Activated naive CD4-positive, alpha-beta T cell treated with anti-CD3 and anti-CD28 coated beads for 36 hours (primary cell): ENCODE results near the gene ATXN1L. TPM values are rescaled to one million over a fixed set of nuclear protein-coding genes. Genes with fewer than 3 reads are reported as not detected.
"Not testable (repeated sequence)": the region's sequence is repeated elsewhere in the genome, so short reads cannot be mapped to it uniquely, and the experiment has no call there.

Experiments used
- CTCF ChIA-PET: fragments of 350-600 bp; sonication (Branson Sonifier 250); formaldehyde crosslinking; loops from one replicate; lab custom pipeline; 2021; ENCODE audit warnings: antibody characterized with exemption; lab: Charles Lee
- DNase-seq: peaks from one replicate; pipeline ENCODE4 v3.0.0-alpha.2; 2020
- H3K27ac Mint-ChIP-seq: one replicate; pipeline ENCODE4 v1.8.0; 2021; ENCODE audit warnings: mild to moderate bottlenecking, mixed read lengths
- H3K27me3 Mint-ChIP-seq: one replicate; pipeline ENCODE4 v1.8.0; 2021; ENCODE audit warnings: low read depth, mixed read lengths
- H3K36me3 Mint-ChIP-seq: one replicate; pipeline ENCODE4 v1.8.0; 2021; ENCODE audit warnings: low read depth, mixed read lengths
- H3K4me1 Mint-ChIP-seq: one replicate; pipeline ENCODE4 v1.8.0; 2021; ENCODE audit warnings: low read depth, mixed read lengths
- H3K4me3 Mint-ChIP-seq: one replicate; pipeline ENCODE4 v1.8.0; 2021; ENCODE audit warnings: mild to moderate bottlenecking, moderate library complexity, mixed read lengths
- H3K9me3 Mint-ChIP-seq: one replicate; pipeline ENCODE4 v1.8.0; 2021; ENCODE audit warnings: mixed read lengths
- intact Hi-C: fragments of 100-400 bp; cut with micrococcal nuclease; formaldehyde crosslinking; loops from one replicate; pipeline ENCODE4 v1.15.1; 2023
- total RNA-seq, 2 experiments: library from RNA; stranded (reverse); gene quantifications; one replicate each; pipeline ENCODE4 v1.2.3, GENCODE V29; 2021

ATXN1L gene
- total RNA-seq, 2 experiments from 2014 or later: 11.3 to 11.9 TPM

- Mint-ChIP-seq H3K27me3 (no peaks in the 10 kb centered on the region), H3K4me3 (peak overlapping the region; percentile 77), H3K9me3 (no peaks in the 10 kb centered on the region), H3K36me3 (peaks cover 11% of the 10 kb centered on the region), H3K4me1 (peaks cover 43% of the 10 kb centered on the region), H3K27ac (peak overlapping the region; percentile 70)
- DNase-seq: no peak
- intact Hi-C loops: loop anchor here (10.0 kb wide), 1 partner anchor 412 kb away; the partner anchor contains the start of gene ZNF19
- CTCF ChIA-PET: interaction anchor here (0.7 to 1.8 kb wide), 5 partner anchors 8 to 65 kb away, joined by 3 to 7 read pairs (median 4); partner anchors contain the start of gene ZNF821
Measured at GRCh38 chr16:71896764-71897368, 51.1 kb downstream of the ATXN1L start.

- H3K9me3 Mint-ChIP-seq: no peaks in the 10 kb centered on the region
- DNase-seq: no peak
- H3K4me1 Mint-ChIP-seq: peaks cover 59% of the 10 kb centered on the region
- no peaks in the 10 kb centered on the region for H3K27me3 Mint-ChIP-seq
- H3K4me3 Mint-ChIP-seq: no peak overlapping the region
- peaks cover 15% of the 10 kb centered on the region for H3K36me3 Mint-ChIP-seq
- intact Hi-C loops: loop anchor here (10.0 kb wide), 1 partner anchor 414 kb away; the partner anchor contains the start of gene ZNF19
- no peak overlapping the region for H3K27ac Mint-ChIP-seq
- CTCF ChIA-PET: interaction anchor here (0.7 kb wide), 1 partner anchor 19 kb away, joined by 3 read pairs; no protein-coding TSS in a partner anchor
Measured at GRCh38 chr16:71899171-71899570, 53.4 kb downstream of the ATXN1L start.

GRCh38 chr16:71902656-71903365 is 57.0 kb downstream of the ATXN1L start:
- Mint-ChIP-seq H3K9me3 (no peaks in the 10 kb centered on the region), H3K4me3 (no peak overlapping the region), H3K27ac (no peak overlapping the region), H3K36me3 (peaks cover 10% of the 10 kb centered on the region), H3K4me1 (peaks cover 78% of the 10 kb centered on the region), H3K27me3 (no peaks in the 10 kb centered on the region)
- CTCF ChIA-PET: no interaction called here
- no peak for DNase-seq
- intact Hi-C loops: no loop called here

GRCh38 chr16:71903608-71904007 is 57.8 kb downstream of the ATXN1L start:
- Mint-ChIP-seq H3K4me3 (no peak overlapping the region), H3K9me3 (no peaks in the 10 kb centered on the region), H3K27me3 (no peaks in the 10 kb centered on the region), H3K36me3 (peaks cover 12% of the 10 kb centered on the region), H3K27ac (peak overlapping the region; percentile 25), H3K4me1 (peaks cover 79% of the 10 kb centered on the region)
- DNase-seq: no peak
- intact Hi-C loops: no loop called here
- CTCF ChIA-PET: interaction anchor here (0.6 to 1.3 kb wide), 2 partner anchors 19 to 58 kb away, joined by 3 read pairs; no protein-coding TSS in a partner anchor

GRCh38 chr16:71904239-71904638 is 58.5 kb downstream of the ATXN1L start:
- CTCF ChIA-PET: interaction anchor here (0.7 to 1.3 kb wide), 2 partner anchors 57 to 294 kb away, joined by 3 read pairs; no protein-coding TSS in a partner anchor
- no peak overlapping the region for H3K27ac Mint-ChIP-seq
- no peaks in the 10 kb centered on the region for H3K27me3 Mint-ChIP-seq
- peaks cover 11% of the 10 kb centered on the region for H3K36me3 Mint-ChIP-seq
- peaks cover 80% of the 10 kb centered on the region for H3K4me1 Mint-ChIP-seq
- H3K9me3 Mint-ChIP-seq: no peaks in the 10 kb centered on the region
- DNase-seq: no peak
- H3K4me3 Mint-ChIP-seq: no peak overlapping the region
- intact Hi-C loops: no loop called here

- H3K4me1 Mint-ChIP-seq: peaks cover 80% of the 10 kb centered on the region
- H3K27ac Mint-ChIP-seq: peak overlapping the region; percentile 56
- H3K27me3 Mint-ChIP-seq, DNase-seq, intact Hi-C loops, H3K9me3 Mint-ChIP-seq, H3K4me3 Mint-ChIP-seq: not testable (repeated sequence)
- CTCF ChIA-PET: interaction anchor here (0.8 to 1.4 kb wide), 3 partner anchors 9 to 181 kb away, joined by 3 to 4 read pairs (median 3); no protein-coding TSS in a partner anchor
- peaks cover 13% of the 10 kb centered on the region for H3K36me3 Mint-ChIP-seq
Measured at GRCh38 chr16:71905765-71906164, 60.0 kb downstream of the ATXN1L start.

Other genes starting within 250 kb of the ATXN1L start
- gene MARVELD3, start 219.8 kb upstream of the ATXN1L start, total RNA-seq: not detected
- 1 to 10 TPM; 6.0 to 6.9 TPM for gene PHLPP2, start 121.3 kb upstream of the ATXN1L start, total RNA-seq
- 10 to 100 TPM; 56.4 to 59.3 TPM for gene AP1G1, start 37.1 kb upstream of the ATXN1L start, total RNA-seq
- 1 to 10 TPM; 5.9 TPM for gene ZNF821, start 38.2 kb downstream of the ATXN1L start, total RNA-seq
- 100 to 1,000 TPM; 196 to 203 TPM for gene IST1, start 49.6 kb downstream of the ATXN1L start, total RNA-seq
- not detected for gene PKD1L3, start 154.4 kb downstream of the ATXN1L start, total RNA-seq
- 10 to 100 TPM; 18.3 to 19.9 TPM for gene DHODH, start 162.8 kb downstream of the ATXN1L start, total RNA-seq
- not detected for gene HP, start 208.5 kb downstream of the ATXN1L start, total RNA-seq
- gene HPR, start 217.2 kb downstream of the ATXN1L start, total RNA-seq: not detected
- gene TXNL4B, start 247.6 kb downstream of the ATXN1L start, total RNA-seq: 10 to 100 TPM; 22.0 to 24.1 TPM
- gene DHX38, start 247.9 kb downstream of the ATXN1L start, total RNA-seq: 10 to 100 TPM; 78.6 to 79.9 TPM